ENCODE measurements around the gene CTPS2.

CTPS2 gene

DNA sequence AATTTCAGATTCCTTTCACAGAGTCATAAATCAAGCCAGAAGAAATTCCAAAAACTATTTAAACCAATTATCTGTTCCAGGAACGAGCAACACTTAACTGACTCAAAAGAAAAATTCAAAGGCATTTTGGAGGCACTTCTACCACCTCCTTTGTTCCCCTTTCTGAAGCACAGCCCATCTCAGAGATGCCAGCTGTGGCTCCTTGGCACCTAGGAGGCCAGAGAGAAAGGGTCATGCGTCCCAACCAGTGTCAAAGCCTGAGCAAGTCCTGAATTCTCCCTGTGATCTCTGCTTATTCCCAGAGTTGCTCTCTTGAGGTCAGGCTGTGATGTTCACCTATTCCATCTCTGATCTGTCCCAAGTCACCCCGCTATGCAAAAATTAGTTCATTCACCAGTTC, 167.5 kb downstream of the CTPS2 start:
- no peak for DNase-seq
